HG02571 (cell line): ENCODE results near the gene NSD2.

Source experiments
- ATAC-seq: cut with Tn5 transposase; IDR thresholded peaks from one replicate; pipeline ENCODE4 v1.9.1; 2021; ENCODE audit warnings: mild to moderate bottlenecking, moderate library complexity; ENCODE audit not compliant: unreplicated experiment

Gene NSD2

GRCh38 chr4:1967512-1968149, 96.4 kb downstream of the NSD2 start:
- ATAC-seq, result no peak

GRCh38 chr4:1968686-1969295, 97.6 kb downstream of the NSD2 start:
- no peak for ATAC-seq

- ATAC-seq, result no peak
Observed at GRCh38 chr4:1969928-1970723, 98.9 kb downstream of the NSD2 start.

GRCh38 chr4:1970926-1971325, 99.7 kb downstream of the NSD2 start:
- ATAC-seq, result no peak

- ATAC-seq, result no peak
Observed at GRCh38 chr4:1971456-1972200, 100.4 kb downstream of the NSD2 start.

- no peak for ATAC-seq
Observed at GRCh38 chr4:1972414-1972813, 101.2 kb downstream of the NSD2 start.

- ATAC-seq, result no peak
Observed at GRCh38 chr4:1973218-1973617, 102.0 kb downstream of the NSD2 start.

- no peak for ATAC-seq
Observed at GRCh38 chr4:1973661-1974060, 102.5 kb downstream of the NSD2 start.

- no peak for ATAC-seq
Observed at GRCh38 chr4:1974840-1975239, 103.6 kb downstream of the NSD2 start.

- no peak for ATAC-seq
Observed at GRCh38 chr4:1975391-1975801, 104.2 kb downstream of the NSD2 start.

- no peak for ATAC-seq
Observed at GRCh38 chr4:1975880-1976279, 104.7 kb downstream of the NSD2 start.

GRCh38 chr4:1976416-1977352, 105.5 kb downstream of the NSD2 start:
- no peak for ATAC-seq

- no peak for ATAC-seq
Observed at GRCh38 chr4:1978226-1978625, 107.0 kb downstream of the NSD2 start.

GRCh38 chr4:1978741-1979476, 107.7 kb downstream of the NSD2 start:
- ATAC-seq, result no peak

GRCh38 chr4:1979477-1980196, 108.4 kb downstream of the NSD2 start:
- no peak for ATAC-seq

- no peak for ATAC-seq
Observed at GRCh38 chr4:1980561-1981041, 109.4 kb downstream of the NSD2 start.

GRCh38 chr4:1981251-1982058, 110.3 kb downstream of the NSD2 start:
- ATAC-seq, result no peak
